WTC11 (cell line): ENCODE data around the gene HCFC1.

Experiments
- CBFB ChIP-seq: sonication (generic); formaldehyde crosslinking; IDR thresholded peaks from 2 replicates; pipeline ENCODE4 v1.8.1; 2022; ENCODE audit warnings: mild to moderate bottlenecking, low read depth, missing genetic modification reagents
- TCF7 ChIP-seq: sonication (generic); formaldehyde crosslinking; IDR thresholded peaks from 2 replicates; pipeline ENCODE4 v1.8.0; 2022; ENCODE audit warnings: mild to moderate bottlenecking, low read depth, missing genetic modification reagents, moderate library complexity
- TEAD4 ChIP-seq: sonication (generic); formaldehyde crosslinking; IDR thresholded peaks from 2 replicates; pipeline ENCODE4 v1.8.0; 2022; ENCODE audit warnings: mild to moderate bottlenecking, missing genetic modification reagents
- TF ChIP-seq, protein P1 (sequence below): sonication (generic); formaldehyde crosslinking; IDR thresholded peaks from 2 replicates; pipeline ENCODE4 v1.8.1; 2023; ENCODE audit warnings: mild to moderate bottlenecking, missing genetic modification reagents
- TF ChIP-seq, protein P2 (sequence below): fragments of 200-600 bp; IDR thresholded peaks from 2 replicates; pipeline ENCODE4 v1.8.0; 2022; ENCODE audit warnings: antibody characterized with exemption
- TF ChIP-seq, protein P3 (sequence below): sonication (generic); formaldehyde crosslinking; IDR thresholded peaks from 2 replicates; pipeline ENCODE4 v1.8.0; 2022; ENCODE audit warnings: mild to moderate bottlenecking, missing genetic modification reagents

DNA sequence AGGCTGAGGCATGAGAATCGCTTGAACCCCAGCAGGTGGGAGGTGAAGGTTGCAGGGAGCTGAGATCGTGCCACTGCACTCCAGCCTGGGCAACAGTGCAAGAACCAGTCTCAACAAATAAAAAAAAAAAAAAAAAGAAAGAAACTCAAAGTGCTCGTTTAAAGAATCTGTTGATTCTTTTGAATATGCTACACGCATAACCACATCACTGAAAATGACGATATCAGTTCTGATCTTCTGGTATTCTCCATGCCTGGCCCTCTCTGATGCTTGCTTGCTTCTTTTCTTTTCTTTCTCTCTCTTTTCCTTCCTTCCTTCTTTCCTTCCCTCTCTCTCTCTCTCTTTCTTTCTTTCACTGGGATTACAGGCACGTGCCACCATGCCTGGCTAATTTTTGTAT, 59.8 kb downstream of the HCFC1 start:
- TF ChIP-seq CBFB (CRISPR knock-in tag) (no peak), TEAD4 (CRISPR knock-in tag) (no peak), TCF7 (CRISPR knock-in tag) (no peak)
- TF ChIP-seq, protein P1, sequence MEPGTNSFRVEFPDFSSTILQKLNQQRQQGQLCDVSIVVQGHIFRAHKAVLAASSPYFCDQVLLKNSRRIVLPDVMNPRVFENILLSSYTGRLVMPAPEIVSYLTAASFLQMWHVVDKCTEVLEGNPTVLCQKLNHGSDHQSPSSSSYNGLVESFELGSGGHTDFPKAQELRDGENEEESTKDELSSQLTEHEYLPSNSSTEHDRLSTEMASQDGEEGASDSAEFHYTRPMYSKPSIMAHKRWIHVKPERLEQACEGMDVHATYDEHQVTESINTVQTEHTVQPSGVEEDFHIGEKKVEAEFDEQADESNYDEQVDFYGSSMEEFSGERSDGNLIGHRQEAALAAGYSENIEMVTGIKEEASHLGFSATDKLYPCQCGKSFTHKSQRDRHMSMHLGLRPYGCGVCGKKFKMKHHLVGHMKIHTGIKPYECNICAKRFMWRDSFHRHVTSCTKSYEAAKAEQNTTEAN = no peak
- TF ChIP-seq, protein P2, sequence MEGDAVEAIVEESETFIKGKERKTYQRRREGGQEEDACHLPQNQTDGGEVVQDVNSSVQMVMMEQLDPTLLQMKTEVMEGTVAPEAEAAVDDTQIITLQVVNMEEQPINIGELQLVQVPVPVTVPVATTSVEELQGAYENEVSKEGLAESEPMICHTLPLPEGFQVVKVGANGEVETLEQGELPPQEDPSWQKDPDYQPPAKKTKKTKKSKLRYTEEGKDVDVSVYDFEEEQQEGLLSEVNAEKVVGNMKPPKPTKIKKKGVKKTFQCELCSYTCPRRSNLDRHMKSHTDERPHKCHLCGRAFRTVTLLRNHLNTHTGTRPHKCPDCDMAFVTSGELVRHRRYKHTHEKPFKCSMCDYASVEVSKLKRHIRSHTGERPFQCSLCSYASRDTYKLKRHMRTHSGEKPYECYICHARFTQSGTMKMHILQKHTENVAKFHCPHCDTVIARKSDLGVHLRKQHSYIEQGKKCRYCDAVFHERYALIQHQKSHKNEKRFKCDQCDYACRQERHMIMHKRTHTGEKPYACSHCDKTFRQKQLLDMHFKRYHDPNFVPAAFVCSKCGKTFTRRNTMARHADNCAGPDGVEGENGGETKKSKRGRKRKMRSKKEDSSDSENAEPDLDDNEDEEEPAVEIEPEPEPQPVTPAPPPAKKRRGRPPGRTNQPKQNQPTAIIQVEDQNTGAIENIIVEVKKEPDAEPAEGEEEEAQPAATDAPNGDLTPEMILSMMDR = no peak
- TF ChIP-seq, protein P3, sequence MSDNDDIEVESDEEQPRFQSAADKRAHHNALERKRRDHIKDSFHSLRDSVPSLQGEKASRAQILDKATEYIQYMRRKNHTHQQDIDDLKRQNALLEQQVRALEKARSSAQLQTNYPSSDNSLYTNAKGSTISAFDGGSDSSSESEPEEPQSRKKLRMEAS (CRISPR knock-in tag) = no peak
